Tibial artery (tissue), 4 donors: ENCODE measurements around the gene MIPEP.

Experiments used
- DNase-seq, 2 donors: peaks; one replicate each; pipeline ENCODE4 v3.0.0-alpha.2; 2019
- H3K27ac ChIP-seq, 2 donors: fragments of 200-600 bp; sonication (generic) in 1 of 2; 1 replicate in 1 of 2; 2 replicates in 1 of 2; pipeline ENCODE4 v1.5.1; 2018 to 2019; ENCODE audit warnings: mild to moderate bottlenecking in 1 of 2
- H3K27me3 ChIP-seq, 2 donors: fragments of 200-600 bp; sonication (generic) in 1 of 2; one replicate each; pipeline versions ENCODE4 v1.5.1 to v1.6.0; 2016 to 2019
- H3K36me3 ChIP-seq, 3 donors: fragments of 200-600 bp; sonication (generic) in 2 of 3; one replicate each; pipeline ENCODE4 v1.5.1; 2016 to 2019; ENCODE audit warnings: mild to moderate bottlenecking in 2 of 3
- H3K4me1 ChIP-seq, 4 donors: fragments of 200-600 bp; sonication (generic) in 2 of 4; 1 replicate in 3 of 4; 2 replicates in 1 of 4; pipeline ENCODE4 v1.5.1; 2016 to 2019
- H3K4me3 ChIP-seq, 2 donors: fragments of 200-600 bp; sonication (generic) in 1 of 2; 1 replicate in 1 of 2; 2 replicates in 1 of 2; pipeline ENCODE4 v1.5.1; 2018 to 2019; ENCODE audit warnings: mild to moderate bottlenecking in 2 of 2
- H3K9me3 ChIP-seq, 3 donors: fragments of 200-600 bp; sonication (generic) in 1 of 3; one replicate each; pipeline ENCODE4 v1.5.1; 2016 to 2019
- CTCF ChIP-seq, 2 experiments: fragments of 200-600 bp in 1 of 2; fragments of 450-650 bp in 1 of 2; IDR thresholded peaks; one replicate each; pipeline ENCODE4 v1.5.1; 2017 to 2019; ENCODE audit warnings: antibody characterized with exemption in 2 of 2, mild to moderate bottlenecking in 1 of 2, moderate library complexity in 1 of 2
- intact Hi-C: fragments of 100-400 bp; cut with DNase I; formaldehyde crosslinking; loops from one replicate; pipeline ENCODE4 v1.15.0; 2023; ENCODE audit warnings: low total_unique reads

The MIPEP gene

GRCh38 chr13:23714672-23715071 lies 174.5 kb downstream of the MIPEP start:
- intact Hi-C loops: no loop called here
- no peaks in the 10 kb centered on the region for H3K4me1 ChIP-seq
- DNase-seq: no peak
- H3K27ac ChIP-seq: no peak overlapping the region
- no peaks in the 10 kb centered on the region for H3K36me3 ChIP-seq
- no peak overlapping the region for H3K4me3 ChIP-seq
- TF ChIP-seq CTCF (IDR thresholded peaks at IDR 0.05): no peak
- peaks cover 0 to 3% (median 2%) of the 10 kb centered on the region in 3 donors for H3K9me3 ChIP-seq
- no peaks in the 10 kb centered on the region for H3K27me3 ChIP-seq

DNA sequence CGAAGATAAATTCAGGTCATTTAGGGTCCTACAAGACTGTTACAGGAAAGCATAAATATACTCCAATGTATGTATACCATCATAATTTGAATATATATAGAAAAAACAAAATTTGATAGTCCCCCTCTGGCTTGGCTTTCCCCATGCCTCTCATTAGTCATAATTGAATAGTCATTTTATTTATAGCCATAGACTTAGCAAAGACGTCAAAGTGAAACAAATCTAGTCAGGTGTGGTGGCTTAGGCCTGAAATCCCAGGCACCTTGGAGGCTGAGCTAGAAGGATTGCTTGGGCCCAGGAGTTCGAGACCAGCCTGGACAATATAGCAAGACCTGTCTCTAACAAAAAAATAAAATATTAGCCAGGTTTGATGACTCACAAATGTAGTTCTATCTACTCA lies 177.8 kb downstream of the MIPEP start:
- Histone ChIP-seq H3K9me3 (peaks cover 0 to 3% (median 2%) of the 10 kb centered on the region in 3 donors), H3K27me3 (no peaks in the 10 kb centered on the region), H3K4me1 (no peaks in the 10 kb centered on the region), H3K4me3 (no peak overlapping the region), H3K27ac (no peak overlapping the region), H3K36me3 (no peaks in the 10 kb centered on the region)
- DNase-seq: no peak
- no peak for TF ChIP-seq CTCF (IDR thresholded peaks at IDR 0.05)
- intact Hi-C loops: no loop called here

- H3K36me3 ChIP-seq: no peaks in the 10 kb centered on the region
- intact Hi-C loops: no loop called here
- no peak overlapping the region for H3K4me3 ChIP-seq
- DNase-seq: no peak
- H3K9me3 ChIP-seq: peaks cover 0 to 3% (median 2%) of the 10 kb centered on the region in 3 donors
- TF ChIP-seq CTCF (IDR thresholded peaks at IDR 0.05): no peak
- H3K27me3 ChIP-seq: no peaks in the 10 kb centered on the region
- no peaks in the 10 kb centered on the region for H3K4me1 ChIP-seq
- H3K27ac ChIP-seq: no peak overlapping the region
Measured at GRCh38 chr13:23710366-23710765, 178.8 kb downstream of the MIPEP start.

GRCh38 chr13:23709536-23709935 lies 179.7 kb downstream of the MIPEP start:
- H3K27me3 ChIP-seq: no peaks in the 10 kb centered on the region
- no peaks in the 10 kb centered on the region for H3K4me1 ChIP-seq
- H3K9me3 ChIP-seq: peaks cover 0 to 3% (median 2%) of the 10 kb centered on the region in 3 donors
- no peak for DNase-seq
- H3K36me3 ChIP-seq: no peaks in the 10 kb centered on the region
- no peak overlapping the region for H3K4me3 ChIP-seq
- no peak overlapping the region for H3K27ac ChIP-seq
- TF ChIP-seq CTCF (IDR thresholded peaks at IDR 0.05): no peak
- intact Hi-C loops: no loop called here

DNA sequence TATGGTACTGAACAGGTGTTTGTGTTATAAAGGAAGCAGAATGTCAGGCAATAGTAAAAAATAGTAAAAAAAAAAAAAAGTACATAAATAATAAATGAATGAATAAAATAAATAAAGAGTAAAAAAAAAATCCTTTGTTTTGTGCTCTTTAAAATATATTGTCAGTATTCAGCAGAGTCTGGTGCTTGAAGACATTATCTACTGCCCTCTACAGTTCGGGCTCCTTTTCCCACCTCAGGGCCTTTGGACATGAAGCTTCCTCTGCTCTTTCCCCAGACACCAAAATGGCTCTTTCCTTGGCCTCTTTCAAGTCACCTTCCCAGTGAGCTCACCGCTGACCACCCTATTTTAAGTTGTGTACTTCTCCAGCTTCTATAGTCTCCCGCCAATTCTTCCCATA lies 181.5 kb downstream of the MIPEP start:
- TF ChIP-seq CTCF (IDR thresholded peaks at IDR 0.05): no peak
- Histone ChIP-seq H3K4me1 (no peaks in the 10 kb centered on the region), H3K36me3 (no peaks in the 10 kb centered on the region), H3K9me3 (peaks cover 0 to 3% (median 2%) of the 10 kb centered on the region in 3 donors), H3K27me3 (no peaks in the 10 kb centered on the region), H3K4me3 (no peak overlapping the region), H3K27ac (no peak overlapping the region)
- no peak for DNase-seq
- intact Hi-C loops: no loop called here

- no peak for TF ChIP-seq CTCF (IDR thresholded peaks at IDR 0.05)
- Histone ChIP-seq H3K36me3 (no peaks in the 10 kb centered on the region), H3K9me3 (no peaks in the 10 kb centered on the region), H3K4me3 (no peak overlapping the region), H3K4me1 (peaks cover 0 to 5% (median 0%) of the 10 kb centered on the region in 4 donors), H3K27ac (no peak overlapping the region), H3K27me3 (no peaks in the 10 kb centered on the region)
- DNase-seq: no peak
- intact Hi-C loops: no loop called here
Measured at GRCh38 chr13:23705583-23705982, 183.6 kb downstream of the MIPEP start.
